Peyer's patch (tissue), 4 donors: ENCODE results near the gene TMIGD2.

Source experiments
- CTCF ChIP-seq, 6 experiments: fragments of 450-650 bp in 4 of 6; fragments of 200-600 bp in 2 of 6; sonication (generic) in 1 of 6; IDR thresholded peaks; one replicate each; pipeline ENCODE4 v1.5.1; 2017 to 2019; ENCODE audit warnings: antibody characterized with exemption in 6 of 6, mild to moderate bottlenecking in 3 of 6, moderate library complexity in 1 of 6
- POLR2A ChIP-seq, 2 donors: fragments of 450-650 bp; IDR thresholded peaks; one replicate each; pipeline ENCODE4 v1.5.1; 2017; ENCODE audit warnings: antibody characterized with exemption in 2 of 2, mild to moderate bottlenecking in 2 of 2, moderate library complexity in 2 of 2

DNA sequence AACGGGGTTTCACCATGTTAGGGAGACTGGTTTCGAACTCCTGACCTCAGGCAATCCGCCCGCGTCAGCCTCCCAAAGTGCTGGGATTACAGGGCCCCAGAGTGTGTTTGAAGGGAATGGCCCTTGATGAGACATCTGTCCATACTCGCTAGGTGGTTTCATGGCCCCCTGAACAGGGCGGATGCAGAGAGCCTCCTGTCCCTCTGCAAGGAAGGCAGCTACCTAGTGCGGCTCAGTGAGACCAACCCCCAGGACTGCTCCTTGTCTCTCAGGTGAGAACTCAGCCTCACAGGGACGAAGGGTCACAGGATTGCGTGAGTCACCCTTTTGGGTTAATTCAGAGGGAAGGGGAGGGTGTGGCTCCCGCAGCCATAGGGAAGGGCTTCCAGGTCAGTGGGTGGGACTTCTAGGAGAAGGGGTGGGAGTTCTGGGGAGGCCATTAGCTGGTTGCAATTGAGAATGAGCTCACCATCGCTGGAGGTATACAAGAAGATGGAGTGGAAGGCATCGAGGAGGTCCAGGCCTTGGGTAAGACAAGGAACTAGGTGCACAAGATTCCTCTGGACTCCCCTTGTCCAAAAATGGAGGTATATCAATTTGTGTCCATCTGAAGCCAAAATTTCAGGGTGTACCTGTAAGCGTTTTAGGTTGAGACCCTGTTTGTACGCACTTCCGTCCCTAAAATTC, 14.0 kb downstream of the TMIGD2 start:
- TF ChIP-seq CTCF (IDR thresholded peaks at IDR 0.05) (no peak), POLR2A (IDR thresholded peaks at IDR 0.05) (no peak)
